K562 (cell line): ENCODE measurements around the gene LIPE. TPM values are rescaled to one million over a fixed set of nuclear protein-coding genes. Genes with fewer than 3 reads are reported as not detected.

ENCODE experiments used
- BRD9 ChIP-seq: fragments of 450-650 bp; IDR thresholded peaks from 2 replicates; pipeline ENCODE4 v1.6.1; 2018; ENCODE audit warnings: low read depth; ENCODE audit not compliant: partially characterized antibody
- CCNT2 ChIP-seq: IDR thresholded peaks from 2 replicates; pipeline ENCODE4 v1.6.1; 2011; ENCODE audit warnings: borderline replicate concordance, low read depth, mild to moderate bottlenecking, moderate library complexity, mixed read lengths, low read length; ENCODE audit not compliant: insufficient read length; ENCODE audit errors: extremely low read depth
- ELF1 ChIP-seq: fragments of 200-800 bp; sonication (Bioruptor generic); IDR thresholded peaks from 2 replicates; pipeline ENCODE4 v1.6.1; 2016; ENCODE audit warnings: missing genetic modification characterization, missing compliant biosample characterization
- FOXK1 ChIP-seq: sonication (generic); formaldehyde crosslinking; IDR thresholded peaks from 2 replicates; pipeline ENCODE4 v1.8.0; 2022; ENCODE audit warnings: missing genetic modification reagents, mild to moderate bottlenecking, borderline replicate concordance
- HEY1 ChIP-seq: fragments of 250-450 bp; sonication (Bioruptor Pico); IDR thresholded peaks from 2 replicates; pipeline ENCODE4 v1.5.0; 2020; ENCODE audit warnings: mild to moderate bottlenecking, moderate library complexity, borderline replicate concordance
- KHSRP ChIP-seq: fragments of 450-650 bp; IDR thresholded peaks from 2 replicates; pipeline ENCODE4 v1.6.1; 2017
- NCOA4 ChIP-seq: fragments of 450-650 bp; IDR thresholded peaks from 2 replicates; pipeline ENCODE4 v1.6.1; 2018; ENCODE audit warnings: mild to moderate bottlenecking; ENCODE audit not compliant: partially characterized antibody
- PRPF4 ChIP-seq: fragments of 200-400 bp; formaldehyde crosslinking; IDR thresholded peaks from one replicate; pipeline ENCODE4 v1.6.1; 2017; ENCODE audit warnings: low read length, low read depth, mild to moderate bottlenecking; ENCODE audit not compliant: insufficient read depth, poor library complexity, severe bottlenecking
- U2AF1 ChIP-seq: fragments of 200-400 bp; formaldehyde crosslinking; optimal IDR thresholded peaks from 2 replicates; pipeline ENCODE3; 2017; ENCODE audit warnings: mild to moderate bottlenecking, low read depth, low read length, moderate library complexity
- ZNF354B ChIP-seq: fragments of 250-450 bp; sonication (Bioruptor Pico); IDR thresholded peaks from 2 replicates; pipeline ENCODE4 v1.4.0; 2020
- polyA plus RNA-seq, 8 experiments: library from polyadenylated mRNA; depleted of rRNA in 4 of 8; stranded (reverse) in 5 of 8; unstranded in 3 of 8; fragments of >200 nt; fragmentation: Nextera tagmentation in 2 of 8; fragmentation: Illumina TruSeq in 1 of 8; extraction: Ambion mirVana in 2 of 8; extraction: Trizol in 1 of 8; gene quantifications; 2 replicates each; pipeline versions ENCODE4 v1.2.1 to v1.2.3, GENCODE V29; 2011 to 2014; ENCODE audit warnings: inconsistent platforms in 1 of 8, missing spikeins in 1 of 8
- total RNA-seq, 7 experiments: library from RNA; depleted of rRNA in 6 of 7; stranded (reverse); fragments of >200 nt in 6 of 7; fragmentation: Illumina TruSeq in 2 of 7; extraction: Trizol in 2 of 7; gene quantifications; 2 replicates each; pipeline versions ENCODE4 v1.2.1 to v1.2.3, GENCODE V29; 2011 to 2021; ENCODE audit warnings: low replicate concordance in 1 of 7
- TF ChIP-seq, protein P1 (sequence below): fragments of 250-450 bp; sonication (Bioruptor Pico); IDR thresholded peaks from 2 replicates; pipeline ENCODE4 v1.8.0; 2021; ENCODE audit warnings: mild to moderate bottlenecking, moderate library complexity
- TF ChIP-seq, protein P2 (sequence below): fragments of 250-450 bp; sonication (Bioruptor Pico); IDR thresholded peaks from 2 replicates; pipeline ENCODE4 v1.9.0; 2021; ENCODE audit warnings: mild to moderate bottlenecking
- TF ChIP-seq, protein P3 (sequence below), 2 experiments: fragments of 450-650 bp; IDR thresholded peaks; 2 replicates each; pipeline ENCODE4 v1.6.1; 2016; ENCODE audit warnings: mild to moderate bottlenecking in 2 of 2, borderline replicate concordance in 1 of 2, low read depth in 1 of 2, moderate library complexity in 1 of 2
- TF ChIP-seq, protein P4 (sequence below): sonication (generic); formaldehyde crosslinking; IDR thresholded peaks from 2 replicates; pipeline ENCODE4 v1.8.0; 2022; ENCODE audit warnings: missing genetic modification reagents, mild to moderate bottlenecking, borderline replicate concordance

Gene LIPE
- total and polyA plus RNA-seq, 9 of the 15 experiments (the other 6 are each of a cell fraction or from before 2014, with no cell fraction given): 0.22 TPM; not detected in 8

DNA sequence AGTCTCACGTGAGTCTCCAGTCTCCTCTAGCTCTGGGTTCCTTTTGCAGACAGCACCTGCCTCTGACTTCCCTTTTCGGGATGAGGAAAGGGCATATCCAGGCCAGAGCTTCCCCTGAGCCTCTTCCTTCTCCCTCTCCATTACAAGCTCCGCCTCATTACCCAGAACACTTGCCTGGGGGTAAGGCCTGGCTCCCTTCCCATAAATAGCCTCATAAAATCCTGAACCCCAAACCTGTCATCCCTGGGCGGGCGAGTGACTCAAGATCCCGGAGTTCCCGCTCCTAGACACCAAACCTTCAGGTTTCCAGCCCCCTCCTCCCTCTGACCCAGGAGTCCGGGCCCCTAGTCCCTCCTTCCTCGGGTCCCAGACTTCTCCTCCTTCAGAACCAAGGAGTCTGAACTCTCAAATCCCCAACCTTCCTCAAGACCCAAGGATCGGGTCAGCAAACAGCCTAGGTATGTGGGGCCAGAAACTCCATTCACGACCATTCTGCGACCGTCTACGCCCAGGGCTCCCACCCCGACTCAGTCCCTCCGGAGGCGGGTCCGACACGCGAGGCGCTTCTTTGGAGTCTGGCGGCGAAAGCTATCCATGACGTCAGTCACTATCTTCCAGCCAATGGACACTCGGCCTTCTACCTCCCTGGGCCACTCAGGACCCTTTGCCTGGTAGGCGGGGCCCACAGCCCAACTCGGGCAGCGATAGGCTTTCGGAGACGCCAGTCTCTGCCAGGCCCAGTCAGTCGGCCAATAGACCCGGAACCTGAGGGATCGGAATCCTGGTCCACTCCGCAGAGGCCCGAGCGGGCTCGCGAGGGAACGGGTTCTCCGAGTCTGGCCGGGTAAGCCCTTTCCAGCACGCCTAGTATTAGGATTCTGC lies 30.6 kb downstream of the LIPE start (continued):
- TF ChIP-seq, protein P1, sequence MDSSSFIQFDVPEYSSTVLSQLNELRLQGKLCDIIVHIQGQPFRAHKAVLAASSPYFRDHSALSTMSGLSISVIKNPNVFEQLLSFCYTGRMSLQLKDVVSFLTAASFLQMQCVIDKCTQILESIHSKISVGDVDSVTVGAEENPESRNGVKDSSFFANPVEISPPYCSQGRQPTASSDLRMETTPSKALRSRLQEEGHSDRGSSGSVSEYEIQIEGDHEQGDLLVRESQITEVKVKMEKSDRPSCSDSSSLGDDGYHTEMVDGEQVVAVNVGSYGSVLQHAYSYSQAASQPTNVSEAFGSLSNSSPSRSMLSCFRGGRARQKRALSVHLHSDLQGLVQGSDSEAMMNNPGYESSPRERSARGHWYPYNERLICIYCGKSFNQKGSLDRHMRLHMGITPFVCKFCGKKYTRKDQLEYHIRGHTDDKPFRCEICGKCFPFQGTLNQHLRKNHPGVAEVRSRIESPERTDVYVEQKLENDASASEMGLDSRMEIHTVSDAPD: no peak
- TF ChIP-seq CCNT2: no peak
- no peak for TF ChIP-seq U2AF1
- TF ChIP-seq BRD9: peak; percentile 25
- TF ChIP-seq FOXK1 (CRISPR knock-in tag): no peak
- TF ChIP-seq HEY1 (CRISPR knock-in tag): no peak
- TF ChIP-seq, protein P2, sequence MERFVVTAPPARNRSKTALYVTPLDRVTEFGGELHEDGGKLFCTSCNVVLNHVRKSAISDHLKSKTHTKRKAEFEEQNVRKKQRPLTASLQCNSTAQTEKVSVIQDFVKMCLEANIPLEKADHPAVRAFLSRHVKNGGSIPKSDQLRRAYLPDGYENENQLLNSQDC (CRISPR knock-in tag): no peak
- TF ChIP-seq ZNF354B (CRISPR knock-in tag): no peak
- no peak for TF ChIP-seq KHSRP
- TF ChIP-seq NCOA4: no peak
- TF ChIP-seq, protein P3, sequence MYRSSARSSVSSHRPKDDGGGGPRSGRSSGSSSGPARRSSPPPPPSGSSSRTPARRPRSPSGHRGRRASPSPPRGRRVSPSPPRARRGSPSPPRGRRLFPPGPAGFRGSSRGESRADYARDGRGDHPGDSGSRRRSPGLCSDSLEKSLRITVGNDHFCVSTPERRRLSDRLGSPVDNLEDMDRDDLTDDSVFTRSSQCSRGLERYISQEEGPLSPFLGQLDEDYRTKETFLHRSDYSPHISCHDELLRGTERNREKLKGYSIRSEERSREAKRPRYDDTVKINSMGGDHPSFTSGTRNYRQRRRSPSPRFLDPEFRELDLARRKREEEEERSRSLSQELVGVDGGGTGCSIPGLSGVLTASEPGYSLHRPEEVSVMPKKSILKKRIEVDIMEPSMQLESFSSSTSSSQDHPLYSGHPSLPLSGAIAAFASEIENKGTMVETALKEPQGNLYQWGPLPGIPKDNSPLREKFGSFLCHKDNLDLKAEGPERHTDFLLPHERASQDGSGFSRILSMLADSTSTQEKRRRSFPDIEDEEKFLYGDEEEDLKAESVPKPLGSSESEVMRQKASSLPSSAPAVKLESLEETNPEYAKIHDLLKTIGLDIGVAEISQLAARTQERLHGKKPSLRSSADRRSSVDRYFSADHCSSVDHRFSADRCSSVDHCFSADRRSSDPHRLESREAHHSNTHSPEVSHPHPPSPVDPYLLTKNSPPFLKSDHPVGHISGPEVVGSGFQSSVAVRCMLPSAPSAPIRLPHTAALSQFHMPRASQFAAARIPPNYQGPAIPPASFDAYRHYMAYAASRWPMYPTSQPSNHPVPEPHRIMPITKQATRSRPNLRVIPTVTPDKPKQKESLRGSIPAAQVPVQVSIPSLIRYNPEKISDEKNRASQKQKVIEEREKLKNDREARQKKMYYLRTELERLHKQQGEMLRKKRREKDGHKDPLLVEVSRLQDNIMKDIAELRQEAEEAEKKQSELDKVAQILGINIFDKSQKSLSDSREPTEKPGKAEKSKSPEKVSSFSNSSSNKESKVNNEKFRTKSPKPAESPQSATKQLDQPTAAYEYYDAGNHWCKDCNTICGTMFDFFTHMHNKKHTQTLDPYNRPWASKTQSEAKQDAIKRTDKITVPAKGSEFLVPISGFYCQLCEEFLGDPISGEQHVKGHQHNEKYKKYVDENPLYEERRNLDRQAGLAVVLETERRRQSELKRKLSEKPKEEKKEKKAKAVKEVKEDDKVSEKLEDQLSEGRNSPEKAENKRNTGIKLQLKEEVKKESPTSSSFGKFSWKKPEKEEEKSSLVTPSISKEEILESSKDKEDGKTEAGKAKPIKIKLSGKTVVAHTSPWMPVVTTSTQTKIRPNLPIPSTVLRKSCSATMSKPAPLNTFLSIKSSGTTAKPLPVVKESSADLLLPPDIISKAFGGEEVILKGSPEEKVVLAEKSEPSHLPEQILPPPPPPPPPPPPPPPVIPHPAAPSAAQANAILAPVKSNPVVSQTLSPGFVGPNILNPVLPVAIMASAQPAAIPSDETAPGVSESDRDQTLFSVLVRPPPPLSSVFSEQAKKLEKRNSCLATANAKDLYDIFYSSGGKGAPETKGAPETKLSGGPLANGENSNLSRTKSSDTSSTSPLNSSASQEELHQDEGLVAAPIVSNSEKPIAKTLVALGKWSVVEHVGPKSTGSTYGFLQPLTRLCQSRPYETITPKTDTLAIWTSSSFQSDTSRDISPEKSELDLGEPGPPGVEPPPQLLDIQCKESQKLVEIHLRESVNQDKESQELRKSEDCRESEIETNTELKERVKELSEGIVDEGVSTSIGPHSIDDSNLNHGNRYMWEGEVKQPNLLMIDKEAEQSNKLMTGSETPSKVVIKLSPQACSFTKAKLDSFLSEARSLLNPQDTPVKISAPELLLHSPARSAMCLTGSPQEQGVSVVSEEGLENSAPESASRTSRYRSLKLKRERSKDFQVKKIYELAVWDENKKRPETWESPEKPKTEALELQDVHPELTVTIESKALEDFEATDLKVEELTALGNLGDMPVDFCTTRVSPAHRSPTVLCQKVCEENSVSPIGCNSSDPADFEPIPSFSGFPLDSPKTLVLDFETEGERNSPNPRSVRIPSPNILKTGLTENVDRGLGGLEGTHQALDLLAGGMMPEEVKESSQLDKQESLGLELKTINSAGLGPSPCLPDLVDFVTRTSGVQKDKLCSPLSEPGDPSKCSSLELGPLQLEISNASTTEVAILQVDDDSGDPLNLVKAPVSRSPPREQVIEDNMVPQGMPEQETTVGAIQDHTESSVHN (IDR thresholded peaks at IDR 0.05; ENCODE audit: borderline replicate concordance in 1 of 2, low read depth in 1 of 2): no peak
- no peak for TF ChIP-seq PRPF4
- TF ChIP-seq, protein P4, sequence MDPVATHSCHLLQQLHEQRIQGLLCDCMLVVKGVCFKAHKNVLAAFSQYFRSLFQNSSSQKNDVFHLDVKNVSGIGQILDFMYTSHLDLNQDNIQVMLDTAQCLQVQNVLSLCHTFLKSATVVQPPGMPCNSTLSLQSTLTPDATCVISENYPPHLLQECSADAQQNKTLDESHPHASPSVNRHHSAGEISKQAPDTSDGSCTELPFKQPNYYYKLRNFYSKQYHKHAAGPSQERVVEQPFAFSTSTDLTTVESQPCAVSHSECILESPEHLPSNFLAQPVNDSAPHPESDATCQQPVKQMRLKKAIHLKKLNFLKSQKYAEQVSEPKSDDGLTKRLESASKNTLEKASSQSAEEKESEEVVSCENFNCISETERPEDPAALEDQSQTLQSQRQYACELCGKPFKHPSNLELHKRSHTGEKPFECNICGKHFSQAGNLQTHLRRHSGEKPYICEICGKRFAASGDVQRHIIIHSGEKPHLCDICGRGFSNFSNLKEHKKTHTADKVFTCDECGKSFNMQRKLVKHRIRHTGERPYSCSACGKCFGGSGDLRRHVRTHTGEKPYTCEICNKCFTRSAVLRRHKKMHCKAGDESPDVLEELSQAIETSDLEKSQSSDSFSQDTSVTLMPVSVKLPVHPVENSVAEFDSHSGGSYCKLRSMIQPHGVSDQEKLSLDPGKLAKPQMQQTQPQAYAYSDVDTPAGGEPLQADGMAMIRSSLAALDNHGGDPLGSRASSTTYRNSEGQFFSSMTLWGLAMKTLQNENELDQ (CRISPR knock-in tag): no peak
- peak; percentile 75 for TF ChIP-seq ELF1 (tag)
